IMR-90 (cell line): ENCODE results near the gene FRK.

Experiments used
- MXI1 ChIP-seq: IDR thresholded peaks from 2 replicates; pipeline ENCODE4 v1.6.1; 2012; ENCODE audit warnings: low read depth, mild to moderate bottlenecking, low read length, moderate library complexity, borderline replicate concordance
- NFE2L2 ChIP-seq: fragments of 150-350 bp; IDR thresholded peaks from 2 replicates; pipeline ENCODE4 v1.6.1; 2016; ENCODE audit warnings: low read depth, mild to moderate bottlenecking, low read length
- POLR2A ChIP-seq: IDR thresholded peaks from 2 replicates; pipeline ENCODE4 v1.6.1; 2012; ENCODE audit warnings: mild to moderate bottlenecking, low read depth, low read length
- SMC3 ChIP-seq: fragments of 150-350 bp; IDR thresholded peaks from 2 replicates; pipeline ENCODE4 v1.6.1; 2016; ENCODE audit warnings: low read depth, mild to moderate bottlenecking, antibody characterized with exemption, low read length, moderate library complexity

DNA sequence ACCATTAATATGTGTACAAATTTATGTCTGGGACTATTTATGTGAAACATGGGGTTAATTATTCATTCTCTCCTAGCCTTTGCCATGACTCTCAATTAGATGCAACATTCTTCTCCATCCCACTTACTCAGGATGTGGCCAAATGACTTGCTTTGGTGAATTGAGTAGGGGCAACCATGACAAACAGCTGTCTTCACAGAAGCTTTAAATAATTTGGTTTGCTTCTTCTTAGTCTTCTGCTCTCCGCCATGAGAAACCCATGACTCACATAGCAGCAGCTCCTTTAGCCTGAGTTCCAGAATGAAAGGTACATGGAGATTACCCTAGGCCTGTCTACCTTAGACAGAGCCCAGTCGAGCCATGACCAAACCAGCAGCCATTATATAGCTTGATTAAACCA lies 74.7 kb downstream of the FRK start:
- TF ChIP-seq MXI1, result no peak
- TF ChIP-seq POLR2A, result no peak
- no peak for TF ChIP-seq NFE2L2
- no peak for TF ChIP-seq SMC3
